Left ventricle myocardium inferior (tissue), 1 donor: ENCODE measurements around the gene SLIT3. TPM values are rescaled to one million over a fixed set of nuclear protein-coding genes. Genes with fewer than 3 reads are reported as not detected.

Source experiments
- DNase-seq: peaks from one replicate; pipeline ENCODE4 v3.0.0-alpha.2; 2020
- H3K27ac ChIP-seq: fragments of 200-600 bp; replicated peaks from 2 replicates; pipeline ENCODE4 v1.8.0; 2021
- H3K27me3 ChIP-seq: fragments of 200-600 bp; 2 replicates; pipeline ENCODE4 v1.8.0; 2021; ENCODE audit warnings: low read depth
- H3K36me3 ChIP-seq: fragments of 200-600 bp; 2 replicates; pipeline ENCODE4 v1.8.0; 2021
- H3K4me1 ChIP-seq: fragments of 200-600 bp; 2 replicates; pipeline ENCODE4 v1.8.0; 2021
- H3K4me3 ChIP-seq: fragments of 200-600 bp; 2 replicates; pipeline ENCODE4 v1.8.0; 2021; ENCODE audit warnings: mild to moderate bottlenecking, moderate library complexity
- H3K9me3 ChIP-seq: fragments of 200-600 bp; replicated peaks from 2 replicates; pipeline ENCODE4 v1.8.0; 2021
- intact Hi-C: fragments of 100-400 bp; cut with micrococcal nuclease; formaldehyde crosslinking; loops from one replicate; pipeline ENCODE4 v1.11.0; 2022
- total RNA-seq: library from RNA; stranded (reverse); fragmentation: NEBNext Ultra II Directional; extraction: Animal tissue kit (Norgen Biotek cat#: 25700); gene quantifications from one replicate; pipeline ENCODE4 v1.2.1, GENCODE V29; 2021
- TF ChIP-seq, protein P1 (sequence below): fragments of 200-600 bp; IDR thresholded peaks from 2 replicates; pipeline ENCODE4 v1.8.0; 2021; ENCODE audit warnings: antibody characterized with exemption, mild to moderate bottlenecking, borderline replicate concordance
- donor health status: DM: no; HTN: yes; CAD: no; lungs with severe emphysema.

The SLIT3 gene
- total RNA-seq, 1 donor from 2014 or later, result 22.7 TPM

DNA sequence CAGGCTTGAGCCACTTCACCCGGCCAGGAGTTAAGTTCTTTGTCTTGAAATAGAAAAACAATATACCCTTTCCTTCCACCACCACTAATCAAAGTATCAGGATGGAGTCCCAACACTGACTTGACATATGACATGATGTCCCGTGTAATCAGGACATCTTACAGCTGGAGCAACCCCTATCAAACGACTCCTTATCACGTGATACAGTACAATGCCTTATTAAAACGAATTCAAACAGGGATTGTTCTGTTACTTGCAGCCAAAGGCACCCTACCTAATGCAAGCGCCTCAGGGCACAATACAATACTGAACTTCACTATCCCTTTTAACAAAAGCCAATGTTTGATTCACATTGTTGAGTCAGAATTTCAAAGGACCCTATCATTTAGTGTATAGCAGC lies 261.3 kb downstream of the SLIT3 start:
- TF ChIP-seq, protein P1, sequence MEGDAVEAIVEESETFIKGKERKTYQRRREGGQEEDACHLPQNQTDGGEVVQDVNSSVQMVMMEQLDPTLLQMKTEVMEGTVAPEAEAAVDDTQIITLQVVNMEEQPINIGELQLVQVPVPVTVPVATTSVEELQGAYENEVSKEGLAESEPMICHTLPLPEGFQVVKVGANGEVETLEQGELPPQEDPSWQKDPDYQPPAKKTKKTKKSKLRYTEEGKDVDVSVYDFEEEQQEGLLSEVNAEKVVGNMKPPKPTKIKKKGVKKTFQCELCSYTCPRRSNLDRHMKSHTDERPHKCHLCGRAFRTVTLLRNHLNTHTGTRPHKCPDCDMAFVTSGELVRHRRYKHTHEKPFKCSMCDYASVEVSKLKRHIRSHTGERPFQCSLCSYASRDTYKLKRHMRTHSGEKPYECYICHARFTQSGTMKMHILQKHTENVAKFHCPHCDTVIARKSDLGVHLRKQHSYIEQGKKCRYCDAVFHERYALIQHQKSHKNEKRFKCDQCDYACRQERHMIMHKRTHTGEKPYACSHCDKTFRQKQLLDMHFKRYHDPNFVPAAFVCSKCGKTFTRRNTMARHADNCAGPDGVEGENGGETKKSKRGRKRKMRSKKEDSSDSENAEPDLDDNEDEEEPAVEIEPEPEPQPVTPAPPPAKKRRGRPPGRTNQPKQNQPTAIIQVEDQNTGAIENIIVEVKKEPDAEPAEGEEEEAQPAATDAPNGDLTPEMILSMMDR, result no peak

DNA sequence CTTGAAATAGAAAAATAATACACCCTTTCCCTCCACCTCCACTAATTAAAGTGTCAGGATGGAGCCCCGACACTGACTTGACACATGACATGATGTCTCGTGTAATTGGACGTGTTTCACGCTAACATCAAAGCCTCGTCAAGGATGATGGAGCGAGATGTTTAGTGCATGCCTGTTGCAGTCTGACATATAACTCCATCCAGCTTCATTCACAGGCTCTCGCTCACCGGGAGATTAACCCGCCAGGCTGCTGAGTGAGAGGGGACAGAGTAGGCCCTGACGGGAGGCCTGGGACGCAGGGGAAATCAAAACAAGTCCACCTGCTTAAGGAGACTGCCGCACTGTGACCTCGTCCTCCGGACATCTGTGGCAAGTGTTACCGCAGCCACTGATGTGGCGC lies 263.5 kb downstream of the SLIT3 start:
- H3K9me3 ChIP-seq, result peaks cover 14% of the 10 kb centered on the region
- no peaks in the 10 kb centered on the region for H3K36me3 ChIP-seq
- intact Hi-C loops, result no loop called here
- H3K4me1 ChIP-seq, result no peaks in the 10 kb centered on the region
- no peak for DNase-seq
- TF ChIP-seq, protein P1, result no peak
- no peak overlapping the region for H3K4me3 ChIP-seq
- no peak overlapping the region for H3K27ac ChIP-seq
- H3K27me3 ChIP-seq, result peaks cover 15% of the 10 kb centered on the region

More for the DNA sequence above, 261.3 kb downstream of the SLIT3 start:
- no peak overlapping the region for H3K27ac ChIP-seq
- DNase-seq, result no peak
- no peaks in the 10 kb centered on the region for H3K36me3 ChIP-seq
- H3K9me3 ChIP-seq, result peaks cover 5% of the 10 kb centered on the region
- no peaks in the 10 kb centered on the region for H3K4me1 ChIP-seq
- H3K4me3 ChIP-seq, result no peak overlapping the region
- intact Hi-C loops, result no loop called here
- peaks cover 15% of the 10 kb centered on the region for H3K27me3 ChIP-seq

DNA sequence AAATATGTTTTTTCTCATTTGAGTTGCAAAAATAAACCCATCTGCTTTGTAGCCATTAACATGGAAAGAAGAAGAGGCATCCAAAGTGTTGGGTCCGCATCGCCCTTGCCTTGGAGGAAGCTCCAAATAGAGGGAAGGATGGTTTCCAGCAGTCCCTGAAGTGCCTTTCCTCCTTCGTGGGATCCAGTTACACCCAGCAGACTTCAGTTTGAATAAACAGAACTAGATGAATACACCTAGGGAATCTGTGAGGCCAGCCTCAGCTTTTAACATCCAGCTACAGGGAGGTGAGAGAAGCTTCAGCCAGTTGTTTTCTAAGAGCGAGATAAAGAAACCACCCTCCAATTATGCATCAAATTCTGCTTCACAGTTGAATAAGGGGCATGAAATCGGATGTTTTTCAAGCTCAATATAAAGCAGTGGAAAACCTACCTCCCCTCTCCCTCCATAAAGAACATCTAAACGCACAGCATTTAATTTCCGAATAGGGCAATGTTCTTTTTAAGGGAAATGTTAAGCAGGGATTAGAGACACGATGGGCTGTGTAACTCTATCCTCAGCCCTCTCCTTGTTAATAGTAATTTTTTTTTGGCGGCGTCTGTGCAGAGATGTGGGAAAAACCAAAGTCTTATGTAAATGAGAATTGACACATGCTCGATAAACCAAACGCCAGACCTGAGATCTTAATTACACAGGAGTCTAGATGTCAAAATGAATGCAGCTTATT lies 264.7 kb downstream of the SLIT3 start:
- TF ChIP-seq, protein P1, result no peak
- no peak overlapping the region for H3K4me3 ChIP-seq
- H3K27ac ChIP-seq, result no peak overlapping the region
- H3K27me3 ChIP-seq, result peaks cover 15% of the 10 kb centered on the region
- no peak for DNase-seq
- peaks cover 14% of the 10 kb centered on the region for H3K9me3 ChIP-seq
- intact Hi-C loops, result no loop called here
- H3K4me1 ChIP-seq, result no peaks in the 10 kb centered on the region
- H3K36me3 ChIP-seq, result no peaks in the 10 kb centered on the region

DNA sequence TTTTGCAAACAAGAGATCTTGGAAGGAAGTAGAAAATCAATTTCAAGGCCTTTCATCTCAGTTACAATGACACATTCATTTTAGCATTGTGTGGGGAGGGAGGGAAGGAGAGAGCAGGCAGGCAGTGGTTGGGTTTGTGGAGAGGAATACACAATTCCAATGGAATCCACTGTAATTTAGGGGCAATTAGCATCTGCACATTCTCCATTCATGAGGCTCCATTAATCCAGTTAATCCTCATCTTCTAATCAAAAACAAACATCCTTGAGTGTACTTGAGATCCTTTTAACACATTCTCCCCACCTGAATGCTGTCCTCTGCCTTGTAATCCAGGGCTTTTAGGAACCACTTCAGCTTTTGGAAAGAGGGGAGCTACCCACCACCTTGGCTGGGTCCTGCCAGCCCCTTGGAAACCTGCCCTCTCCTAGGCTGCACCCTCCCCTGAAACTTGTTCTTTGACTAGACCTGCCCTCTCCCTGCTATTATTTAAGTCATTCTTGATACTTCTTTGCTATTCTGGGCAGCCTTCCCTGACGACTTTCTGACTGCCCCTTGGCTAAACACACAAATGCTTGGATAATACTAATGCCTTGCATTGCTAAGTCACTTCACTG lies 271.2 kb downstream of the SLIT3 start:
- Histone ChIP-seq H3K4me1 (no peaks in the 10 kb centered on the region), H3K27me3 (no peaks in the 10 kb centered on the region), H3K9me3 (peaks cover 19% of the 10 kb centered on the region), H3K36me3 (no peaks in the 10 kb centered on the region), H3K4me3 (no peak overlapping the region), H3K27ac (no peak overlapping the region)
- no peak for DNase-seq
- intact Hi-C loops, result no loop called here
- TF ChIP-seq, protein P1, result no peak

DNA sequence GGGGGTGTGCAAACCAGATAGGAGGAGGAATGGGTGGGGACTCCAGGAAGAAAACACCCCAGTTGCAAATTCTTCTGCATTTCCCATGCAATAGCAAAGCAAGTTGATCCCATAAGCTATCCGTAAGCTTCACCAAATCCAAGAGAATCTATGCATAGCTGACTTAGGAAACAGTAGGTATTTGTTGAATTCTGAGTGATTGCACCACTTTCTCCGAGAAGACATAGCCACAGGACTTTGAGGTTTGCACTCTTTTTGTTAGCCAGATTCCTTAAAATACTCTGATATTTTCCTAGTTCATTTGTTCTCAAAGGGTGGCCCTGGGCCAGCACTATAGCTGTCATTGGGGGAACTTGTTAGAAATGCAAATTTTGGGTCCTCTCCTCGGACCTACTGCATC lies 271.9 kb downstream of the SLIT3 start:
- no peak for DNase-seq
- TF ChIP-seq, protein P1, result no peak
- Histone ChIP-seq H3K9me3 (peaks cover 18% of the 10 kb centered on the region), H3K27ac (no peak overlapping the region), H3K4me1 (no peaks in the 10 kb centered on the region), H3K27me3 (no peaks in the 10 kb centered on the region), H3K4me3 (no peak overlapping the region), H3K36me3 (no peaks in the 10 kb centered on the region)
- intact Hi-C loops, result no loop called here
